Skin epidermis (tissue), 12 donors: Measurements from ENCODE around the gene TLDC2.
"Not testable (repeated sequence)": the region's sequence is repeated elsewhere in the genome, so short reads cannot be mapped to it uniquely, and the experiment has no call there.

ENCODE experiments used
- H3K27ac ChIP-seq, 21 experiments: fragments of 200-600 bp; sonication (generic) in 11 of 21; one replicate each; pipeline ENCODE4 v1.5.0; 2020; ENCODE audit warnings: mild to moderate bottlenecking in 3 of 21, inconsistent platforms in 2 of 21, moderate library complexity in 2 of 21
- H3K4me3 ChIP-seq, 7 experiments: fragments of 200-600 bp; sonication (generic) in 2 of 7; one replicate each; pipeline ENCODE4 v1.5.0; 2020; ENCODE audit warnings: inconsistent platforms in 2 of 7, mild to moderate bottlenecking in 2 of 7, moderate library complexity in 1 of 7

The TLDC2 gene

DNA sequence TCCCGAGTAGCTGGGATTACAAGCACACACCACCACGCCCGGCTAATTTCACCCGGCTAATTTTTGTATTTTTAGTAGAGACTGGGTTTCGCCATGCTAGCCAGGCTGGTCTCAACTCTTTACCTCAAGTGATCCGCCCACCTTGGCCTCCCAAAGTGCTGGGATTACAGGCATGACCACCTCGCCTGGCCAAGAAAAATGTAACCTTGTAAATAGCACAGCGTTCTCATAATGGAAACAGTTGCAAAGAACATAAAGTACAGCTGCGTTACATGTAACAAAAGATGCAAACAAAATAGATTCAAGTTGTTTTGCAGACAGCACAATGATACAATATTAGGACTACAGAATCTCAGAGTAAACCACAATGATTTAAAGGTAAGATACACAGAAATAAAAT, 14.6 kb downstream of the TLDC2 start:
- H3K4me3 ChIP-seq = no peak overlapping the region
- H3K27ac ChIP-seq = no peak overlapping the region

DNA sequence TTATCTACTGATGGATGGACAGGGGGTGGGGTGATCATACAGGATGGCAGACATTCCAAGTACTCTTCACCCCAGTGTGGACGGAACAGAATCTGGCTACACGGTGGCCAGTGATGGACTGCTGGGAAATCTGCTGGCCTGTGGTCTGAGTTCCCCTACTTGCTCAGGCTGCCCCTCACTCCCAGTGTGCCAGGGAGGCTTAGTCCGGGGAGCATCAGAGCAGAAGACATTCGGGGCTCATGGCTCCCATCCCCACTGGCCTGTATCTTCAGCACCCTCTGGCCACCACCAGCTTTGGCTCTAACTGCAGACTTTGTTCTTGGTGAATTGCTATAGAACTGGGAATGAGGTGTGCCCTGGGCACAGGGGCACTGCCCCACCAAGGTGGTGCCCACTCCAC, 15.3 kb downstream of the TLDC2 start:
- no peak overlapping the region for H3K27ac ChIP-seq
- H3K4me3 ChIP-seq = no peak overlapping the region

DNA sequence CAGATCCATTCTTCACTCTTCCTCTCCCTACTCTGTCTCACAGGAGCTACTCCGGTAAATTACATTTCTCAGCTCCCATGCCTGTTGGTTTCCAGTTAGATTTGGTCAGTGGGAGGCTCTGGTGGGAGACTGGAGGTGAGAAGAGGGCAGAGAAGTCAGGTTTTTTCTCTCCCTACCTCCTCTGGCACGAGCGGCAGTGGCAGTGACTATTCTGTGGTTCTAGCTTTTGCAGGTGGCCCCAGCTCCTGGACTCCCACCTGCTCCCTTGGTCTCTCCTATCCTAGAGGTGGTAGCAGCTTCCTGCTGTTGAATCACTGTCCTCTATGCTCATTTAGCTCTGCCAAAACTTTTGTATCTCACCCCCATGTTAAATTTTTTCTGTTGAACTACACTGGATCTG, 17.9 kb downstream of the TLDC2 start:
- Histone ChIP-seq H3K4me3 (no peak overlapping the region), H3K27ac (no peak overlapping the region)

- no peak overlapping the region for H3K4me3 ChIP-seq
- no peak overlapping the region for H3K27ac ChIP-seq
Measured at GRCh38 chr20:36895036-36895435, 19.1 kb downstream of the TLDC2 start.

GRCh38 chr20:36904690-36905089, 28.8 kb downstream of the TLDC2 start:
- Histone ChIP-seq H3K4me3 (no peak overlapping the region), H3K27ac (no peak overlapping the region)

DNA sequence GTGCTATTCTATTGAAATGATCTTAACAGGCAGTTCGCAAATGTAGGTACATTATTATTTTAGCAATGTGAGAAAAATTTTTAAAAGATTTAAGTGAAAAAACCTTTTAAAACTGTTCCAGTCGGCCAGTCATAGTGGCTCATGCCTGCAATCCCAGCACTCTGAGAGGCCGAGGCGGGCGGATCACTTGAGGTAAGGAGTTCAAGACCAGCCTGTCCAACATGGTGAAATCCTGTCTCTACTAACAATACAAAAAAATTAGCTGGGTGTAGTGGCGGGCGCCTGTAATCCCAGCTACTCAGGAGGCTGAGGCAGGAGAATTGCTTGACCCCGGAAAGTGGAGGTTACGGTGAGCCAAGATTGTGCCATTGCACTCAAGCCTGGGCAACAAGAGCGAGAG, 29.6 kb downstream of the TLDC2 start:
- H3K27ac ChIP-seq, H3K4me3 ChIP-seq: not testable (repeated sequence)

DNA sequence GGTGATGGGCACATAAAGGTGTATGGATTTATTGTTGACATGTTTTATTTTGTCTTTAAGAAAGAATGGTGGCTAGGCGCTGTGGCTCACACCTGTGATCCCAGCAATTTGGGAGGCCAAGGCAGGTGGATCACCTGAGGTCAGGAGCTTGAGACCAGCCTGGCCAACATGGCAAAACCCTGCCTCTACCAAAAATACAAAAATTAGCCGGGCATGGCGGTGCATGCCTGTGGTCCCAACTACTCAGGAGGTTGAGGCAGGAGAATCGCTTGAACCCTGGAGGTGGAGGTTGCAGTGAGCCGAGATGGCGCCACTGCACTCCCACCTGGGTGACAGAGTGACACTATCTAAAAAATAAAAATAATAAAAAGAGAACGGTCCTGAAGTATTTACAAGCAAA, 30.1 kb downstream of the TLDC2 start:
- H3K4me3 ChIP-seq, H3K27ac ChIP-seq: not testable (repeated sequence)

- H3K4me3 ChIP-seq = no peak overlapping the region
- no peak overlapping the region for H3K27ac ChIP-seq
Measured at GRCh38 chr20:36908603-36909002, 32.7 kb downstream of the TLDC2 start.

- H3K4me3 ChIP-seq = no peak overlapping the region
- no peak overlapping the region for H3K27ac ChIP-seq
Measured at GRCh38 chr20:36916199-36916598, 40.3 kb downstream of the TLDC2 start.

- Histone ChIP-seq H3K4me3 (no peak overlapping the region), H3K27ac (no peak overlapping the region)
Measured at GRCh38 chr20:36917240-36917639, 41.3 kb downstream of the TLDC2 start.

DNA sequence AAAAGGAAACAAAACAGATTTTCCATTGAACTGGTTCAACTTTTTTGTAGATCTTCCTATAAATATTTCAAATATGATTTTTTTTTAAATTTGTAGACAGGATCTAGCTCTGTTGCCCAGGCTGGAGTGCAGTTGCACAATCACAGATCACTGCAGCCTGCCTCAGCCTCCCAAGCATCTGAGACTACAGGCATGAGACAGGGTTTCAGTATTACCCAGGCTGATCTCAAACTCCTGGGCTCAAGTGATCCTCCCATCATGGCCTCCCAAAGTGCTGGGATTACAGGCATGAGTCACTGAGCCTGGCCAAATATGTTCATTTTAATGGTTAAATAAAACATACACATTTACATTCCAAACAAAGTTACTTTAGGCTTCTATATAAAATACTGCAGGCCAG, 42.0 kb downstream of the TLDC2 start:
- Histone ChIP-seq H3K4me3 (no peak overlapping the region), H3K27ac (no peak overlapping the region)

- peak overlapping the region in 2 of 21 experiments; percentile 5 to 9 for H3K27ac ChIP-seq
- no peak overlapping the region for H3K4me3 ChIP-seq
Measured at GRCh38 chr20:36919715-36920333, 43.9 kb downstream of the TLDC2 start.

GRCh38 chr20:36920334-36920730, 44.4 kb downstream of the TLDC2 start:
- H3K27ac ChIP-seq = peak overlapping the region in 2 of 21 experiments; percentile 5 to 9

DNA sequence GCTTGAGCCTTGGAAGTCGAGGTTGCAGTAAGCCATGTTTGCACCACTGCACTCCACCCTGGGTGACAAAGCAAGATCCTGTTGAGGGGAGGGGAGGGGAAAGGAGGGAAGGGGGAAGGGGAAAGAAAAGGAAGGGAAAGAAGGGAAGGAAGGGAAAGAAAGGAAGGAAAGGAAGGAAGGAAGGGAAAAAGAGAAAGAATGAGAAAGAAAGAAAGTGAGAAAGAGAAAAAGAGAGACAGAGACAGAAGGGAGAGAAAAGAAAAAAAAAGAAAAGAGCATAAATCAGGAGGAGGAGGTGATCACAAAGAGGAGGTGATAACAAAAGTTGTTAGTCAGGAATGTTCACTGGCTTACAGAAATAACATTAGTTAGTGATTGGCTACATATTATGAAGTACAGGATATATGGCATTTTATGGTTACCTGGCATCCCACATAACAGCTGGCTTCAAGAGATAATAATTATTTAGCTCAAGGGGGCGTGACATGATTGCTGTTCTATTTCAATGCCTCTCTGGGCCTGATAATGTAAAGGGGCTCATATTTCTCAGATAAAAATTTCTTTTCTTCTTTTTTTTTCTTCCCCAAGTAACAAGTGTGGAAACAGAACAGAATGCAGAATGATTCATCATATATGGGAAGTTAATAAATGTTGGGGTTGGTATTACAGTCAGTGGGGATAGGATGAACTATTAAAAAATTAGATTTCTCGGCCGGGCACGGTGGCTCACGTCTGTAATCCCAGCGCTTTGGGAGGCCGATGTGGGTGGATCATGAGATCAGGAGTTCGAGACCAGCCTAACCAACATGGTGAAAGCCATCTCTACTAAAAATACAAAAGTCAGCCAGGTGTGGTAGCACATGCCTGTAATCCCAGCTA, 48.5 kb downstream of the TLDC2 start:
- H3K4me3 ChIP-seq = no peak overlapping the region
- peak overlapping the region in 1 of 21 experiments; percentile 27 for H3K27ac ChIP-seq

More at GRCh38 chr20:36920334-36920730, 44.4 kb downstream of the TLDC2 start:
- no peak overlapping the region for H3K4me3 ChIP-seq

DNA sequence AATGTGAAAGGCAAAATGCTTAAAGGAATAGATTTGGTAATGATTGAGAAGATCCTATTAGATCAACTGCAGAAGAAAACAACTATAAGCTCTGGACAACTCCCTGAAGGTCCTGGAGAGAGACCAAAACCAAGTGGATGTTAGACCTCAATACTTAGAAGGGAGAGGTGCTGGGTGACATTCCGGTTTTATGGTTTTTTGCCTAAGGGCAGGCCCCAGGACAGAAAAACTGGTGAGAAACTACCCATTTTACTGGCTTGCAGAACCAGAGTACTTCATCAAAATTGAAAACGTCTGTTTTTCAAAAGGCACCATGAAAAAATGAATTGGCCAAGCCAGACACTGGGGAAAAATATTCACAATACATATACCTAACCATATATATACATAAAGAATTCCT, 49.3 kb downstream of the TLDC2 start:
- Histone ChIP-seq H3K27ac (no peak overlapping the region), H3K4me3 (no peak overlapping the region)

DNA sequence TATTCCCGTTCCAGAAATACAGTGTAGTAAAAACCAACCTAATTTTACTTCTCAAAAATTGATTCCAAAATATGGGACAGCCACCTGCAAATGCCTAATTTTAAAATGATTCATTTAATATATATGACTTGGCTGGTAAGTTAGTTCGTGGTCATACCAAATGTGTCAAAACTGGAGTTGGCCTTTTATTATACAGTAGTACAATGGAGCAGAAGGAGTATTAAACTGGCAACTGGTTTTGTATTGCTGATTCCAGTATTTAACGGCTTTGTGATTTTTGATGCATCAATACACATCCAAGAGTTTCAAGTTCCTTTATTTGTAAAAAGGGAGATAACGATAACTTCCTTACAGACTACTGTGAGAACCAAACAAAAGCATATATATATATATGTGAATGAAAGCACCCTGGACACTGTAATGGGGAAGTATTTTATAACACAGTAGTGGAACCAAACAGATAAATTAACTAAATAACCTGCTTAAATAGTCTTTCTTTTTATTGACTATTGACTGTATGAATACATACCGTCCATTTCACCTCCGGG, 50.8 kb downstream of the TLDC2 start:
- Histone ChIP-seq H3K4me3 (no peak overlapping the region), H3K27ac (no peak overlapping the region)

DNA sequence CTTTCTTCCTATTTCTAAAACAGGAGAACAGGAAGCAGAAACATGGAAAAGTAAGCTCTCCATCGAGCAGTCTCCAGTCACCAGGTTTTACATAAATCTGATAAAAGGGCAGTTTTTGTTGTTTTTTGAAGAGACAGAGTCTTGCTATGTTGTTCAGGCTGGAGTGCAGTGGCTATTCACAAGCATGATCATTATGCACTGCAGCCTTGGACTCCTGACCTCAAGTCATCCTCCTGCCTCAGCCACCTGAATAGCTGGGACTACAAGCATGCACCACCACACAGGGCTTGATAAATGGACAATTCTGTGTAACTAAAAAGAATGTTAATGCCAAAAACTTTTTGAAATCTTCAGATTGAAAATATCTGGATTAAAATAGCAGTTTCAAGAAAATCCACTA, 51.8 kb downstream of the TLDC2 start:
- H3K27ac ChIP-seq = no peak overlapping the region
- H3K4me3 ChIP-seq = no peak overlapping the region

DNA sequence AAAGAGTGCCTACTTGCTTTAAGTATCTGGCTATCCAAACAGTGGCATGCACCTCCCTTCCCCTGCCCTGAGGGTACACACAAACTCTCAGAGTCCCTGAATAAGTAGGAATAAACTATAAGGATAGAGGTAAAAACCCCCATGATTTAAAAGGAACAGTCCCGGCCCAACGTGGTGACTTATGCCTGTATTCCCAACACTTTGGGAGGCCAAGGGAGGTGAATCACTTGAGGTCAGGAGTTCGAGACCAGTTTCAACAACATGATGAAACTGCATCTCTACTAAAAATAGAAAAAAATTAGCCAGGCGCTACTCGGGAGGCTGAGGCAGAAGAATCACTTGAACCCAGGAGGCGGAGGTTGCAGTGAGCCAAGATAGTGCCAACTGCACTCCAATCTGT, 53.4 kb downstream of the TLDC2 start:
- H3K4me3 ChIP-seq = no peak overlapping the region
- H3K27ac ChIP-seq = peak overlapping the region in 1 of 21 experiments; percentile 82

- Histone ChIP-seq H3K4me3 (no peak overlapping the region), H3K27ac (peak overlapping the region in 1 of 21 experiments; percentile 82)
Measured at GRCh38 chr20:36929691-36930090, 53.8 kb downstream of the TLDC2 start.

DNA sequence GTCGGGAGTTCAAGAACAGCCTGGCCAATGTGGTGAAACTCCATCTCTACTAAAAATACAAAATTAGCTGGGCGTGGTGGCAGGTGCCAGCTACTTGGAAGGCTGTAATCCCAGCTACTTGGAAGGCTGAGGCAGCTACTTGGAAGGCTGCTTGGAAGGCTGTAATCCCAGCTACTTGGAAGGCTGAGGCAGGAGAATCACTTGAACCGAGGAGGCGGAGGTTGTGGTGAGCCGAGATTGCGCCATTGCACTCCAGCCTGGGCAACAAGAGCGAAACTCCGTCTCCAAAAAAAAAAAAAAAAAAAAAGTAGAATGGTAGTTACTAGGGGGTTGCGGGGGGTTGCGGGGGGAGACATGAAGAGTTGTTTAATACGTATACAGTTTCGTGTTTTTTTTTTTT, 56.1 kb downstream of the TLDC2 start:
- peak overlapping the region in 1 of 21 experiments; percentile 82 for H3K27ac ChIP-seq
- not testable (repeated sequence) for H3K4me3 ChIP-seq
